Right ventricle myocardium superior (tissue), 1 donor: Measurements from ENCODE around the gene SLC13A2. TPM values are rescaled to one million over a fixed set of nuclear protein-coding genes. Genes with fewer than 3 reads are reported as not detected.

Source experiments
- ATAC-seq: fragments of 200-7000 bp; cut with Tn5 transposase; one replicate; pipeline ENCODE4 v1.9.1; 2020; ENCODE audit warnings: mild to moderate bottlenecking; ENCODE audit not compliant: poor library complexity
- DNase-seq: peaks from one replicate; pipeline ENCODE4 v3.0.0-alpha.2; 2020
- intact Hi-C: fragments of 100-400 bp; cut with DNase I; formaldehyde crosslinking; loops from one replicate; pipeline ENCODE4 v1.11.2; 2022
- total RNA-seq: library from RNA; stranded (reverse); fragmentation: NEBNext Ultra II Directional; extraction: Animal tissue kit (Norgen Biotek cat#: 25700); gene quantifications from one replicate; pipeline ENCODE4 v1.2.1, GENCODE V29; 2021
- donor health status: DM: no; HTN: yes; CAD: no; lungs with severe emphysema.

Gene SLC13A2
- total RNA-seq, 1 donor from 2014 or later = not detected

GRCh38 chr17:28488533-28489276 is 15.3 kb downstream of the SLC13A2 start:
- intact Hi-C loops = no loop called here
- ATAC-seq (no peak), DNase-seq (no peak)

- DNase-seq = no peak
- ATAC-seq = no peak
- intact Hi-C loops = no loop called here
Measured at GRCh38 chr17:28491286-28491685, 17.8 kb downstream of the SLC13A2 start.

- DNase-seq (no peak), ATAC-seq (no peak)
- intact Hi-C loops = no loop called here
Measured at GRCh38 chr17:28491860-28492259, 18.4 kb downstream of the SLC13A2 start.

GRCh38 chr17:28492352-28493310 is 19.2 kb downstream of the SLC13A2 start:
- DNase-seq (no peak), ATAC-seq (no peak)
- intact Hi-C loops = no loop called here

GRCh38 chr17:28493460-28493859 is 20.0 kb downstream of the SLC13A2 start:
- intact Hi-C loops = no loop called here
- no peak for ATAC-seq
- no peak for DNase-seq

- DNase-seq (peak; percentile 79), ATAC-seq (peak; percentile 81)
- intact Hi-C loops = loop anchor here (5.0 kb wide), 1 partner anchor 118 kb away; the partner anchor contains the start of gene RSKR
Measured at GRCh38 chr17:28494445-28495188, 21.2 kb downstream of the SLC13A2 start.

- ATAC-seq = no peak
- intact Hi-C loops = loop anchor here (5.0 kb wide), 1 partner anchor 117 kb away; the partner anchor contains the start of gene RSKR
- DNase-seq = no peak
Measured at GRCh38 chr17:28495635-28496034, 22.2 kb downstream of the SLC13A2 start.

- no peak for ATAC-seq
- no peak for DNase-seq
- intact Hi-C loops = loop anchor here (5.0 kb wide), 1 partner anchor 114 kb away; the partner anchor contains the start of gene RSKR
Measured at GRCh38 chr17:28497931-28498330, 24.5 kb downstream of the SLC13A2 start.

GRCh38 chr17:28498652-28499363 is 25.4 kb downstream of the SLC13A2 start:
- intact Hi-C loops = loop anchor here (5.0 kb wide), 1 partner anchor 113 kb away; the partner anchor contains the start of gene RSKR
- ATAC-seq = no peak
- DNase-seq = no peak

GRCh38 chr17:28499364-28499664 is 25.9 kb downstream of the SLC13A2 start:
- DNase-seq (no peak), ATAC-seq (no peak)
- intact Hi-C loops = loop anchor here (5.0 kb wide), 1 partner anchor 113 kb away; the partner anchor contains the start of gene RSKR

- ATAC-seq (no peak), DNase-seq (no peak)
Measured at GRCh38 chr17:28499684-28500357, 26.4 kb downstream of the SLC13A2 start.

GRCh38 chr17:28500712-28501379 is 27.4 kb downstream of the SLC13A2 start:
- DNase-seq (no peak), ATAC-seq (peak; percentile 31)
- intact Hi-C loops = no loop called here

More at GRCh38 chr17:28499684-28500357, 26.4 kb downstream of the SLC13A2 start:
- intact Hi-C loops = loop anchor here (5.0 kb wide), 1 partner anchor 112 kb away; the partner anchor contains the start of gene RSKR

GRCh38 chr17:28501421-28502284 is 28.2 kb downstream of the SLC13A2 start:
- DNase-seq (no peak), ATAC-seq (no peak)
- intact Hi-C loops = no loop called here

GRCh38 chr17:28503420-28503819 is 30.0 kb downstream of the SLC13A2 start:
- intact Hi-C loops = no loop called here
- DNase-seq (no peak), ATAC-seq (no peak)

- no peak for ATAC-seq
- intact Hi-C loops = no loop called here
- no peak for DNase-seq
Measured at GRCh38 chr17:28505986-28506665, 32.7 kb downstream of the SLC13A2 start, which contains the start of gene FOXN1. TSS of gene FOXN1 (plus strand) at chr17:28506348. CDS start at chr17:28523970, 17,622 bp downstream.
